Lung (tissue), 12 donors: ENCODE results near the gene GPATCH8. TPM values are rescaled to one million over a fixed set of nuclear protein-coding genes. Genes with fewer than 3 reads are reported as not detected.
A peak's percentile ranks its signal among the peaks of the same experiment; 100 is the strongest.

ENCODE experiments used
- ATAC-seq: fragments of 200-7000 bp; cut with Tn5 transposase; one replicate; pipeline ENCODE4 v1.9.1; 2020; ENCODE audit warnings: moderate number of reproducible peaks; ENCODE audit not compliant: insufficient read depth, low FRiP score
- DNase-seq, 3 donors: peaks; one replicate each; pipeline ENCODE4 v3.0.0-alpha.2; 2013 to 2017
- H3K27ac ChIP-seq, 2 donors: one replicate each; pipeline ENCODE4 v1.5.1; 2013; ENCODE audit warnings: mild to moderate bottlenecking in 2 of 2, moderate library complexity in 2 of 2, control low read depth in 1 of 2, inconsistent platforms in 1 of 2, low read depth in 1 of 2, low read length in 1 of 2
- H3K27me3 ChIP-seq, 3 donors: one replicate each; pipeline ENCODE4 v1.5.1; 2013; ENCODE audit warnings: low read length in 2 of 3; ENCODE audit not compliant: control insufficient read depth in 3 of 3, insufficient read depth in 3 of 3
- H3K36me3 ChIP-seq, 4 donors: one replicate each; pipeline ENCODE4 v1.5.1; 2013; ENCODE audit warnings: low read length in 4 of 4, mild to moderate bottlenecking in 1 of 4, moderate library complexity in 1 of 4; ENCODE audit not compliant: control insufficient read depth in 4 of 4, insufficient read depth in 4 of 4
- H3K4me1 ChIP-seq, 5 donors: one replicate each; pipeline ENCODE4 v1.5.1; 2013; ENCODE audit warnings: low read length in 5 of 5, mild to moderate bottlenecking in 2 of 5, moderate library complexity in 1 of 5; ENCODE audit not compliant: control insufficient read depth in 5 of 5, insufficient read depth in 5 of 5
- H3K4me3 ChIP-seq: one replicate; pipeline ENCODE4 v1.5.1; 2013; ENCODE audit warnings: mild to moderate bottlenecking, control low read depth, moderate library complexity
- H3K9ac ChIP-seq, 2 donors: one replicate each; pipeline ENCODE4 v1.5.1; 2013; ENCODE audit warnings: low read length in 2 of 2, control low read depth in 1 of 2; ENCODE audit not compliant: insufficient read depth in 1 of 2
- H3K9me3 ChIP-seq, 4 donors: one replicate each; pipeline ENCODE4 v1.5.1; 2013; ENCODE audit warnings: low read length in 3 of 4, mild to moderate bottlenecking in 1 of 4, moderate library complexity in 1 of 4; ENCODE audit not compliant: control insufficient read depth in 4 of 4, insufficient read depth in 3 of 4
- CTCF ChIP-seq: IDR thresholded peaks from 2 replicates; pipeline ENCODE4 v1.5.1; 2012; ENCODE audit warnings: mild to moderate bottlenecking; ENCODE audit errors: control extremely low read depth, extremely low read depth
- WGBS, 2 donors: extraction: QIAGEN DNeasy Blood & Tissue Kit; methylation state at CpG; one replicate each; pipeline ENCODE4 v1.1.7; 2013; 5-methylcytosine and 5-hydroxymethylcytosine counted together
- polyA plus RNA-seq, 2 donors: library from polyadenylated mRNA; stranded (reverse); fragments of 200-250 nt; gene quantifications; one replicate each; pipeline ENCODE4 v1.2.1, GENCODE V29; 2013
- total RNA-seq, 2 donors: library from RNA; depleted of rRNA in 1 of 2; stranded (reverse); fragments of >200 nt in 1 of 2; gene quantifications; one replicate each; pipeline ENCODE4 v1.2.1, GENCODE V29; 2014 to 2021
- donor health status: control.
- donor health status: control.
- donor health status: Bipolar disorder and iron deficiency.
- donor health status: healthy.
- donor health status: DM: yes; HTN: yes; CAD: no.

Gene GPATCH8
- total and polyA plus RNA-seq, 4 donors, result 8.9 to 62.0 (median 23.8) TPM

DNA sequence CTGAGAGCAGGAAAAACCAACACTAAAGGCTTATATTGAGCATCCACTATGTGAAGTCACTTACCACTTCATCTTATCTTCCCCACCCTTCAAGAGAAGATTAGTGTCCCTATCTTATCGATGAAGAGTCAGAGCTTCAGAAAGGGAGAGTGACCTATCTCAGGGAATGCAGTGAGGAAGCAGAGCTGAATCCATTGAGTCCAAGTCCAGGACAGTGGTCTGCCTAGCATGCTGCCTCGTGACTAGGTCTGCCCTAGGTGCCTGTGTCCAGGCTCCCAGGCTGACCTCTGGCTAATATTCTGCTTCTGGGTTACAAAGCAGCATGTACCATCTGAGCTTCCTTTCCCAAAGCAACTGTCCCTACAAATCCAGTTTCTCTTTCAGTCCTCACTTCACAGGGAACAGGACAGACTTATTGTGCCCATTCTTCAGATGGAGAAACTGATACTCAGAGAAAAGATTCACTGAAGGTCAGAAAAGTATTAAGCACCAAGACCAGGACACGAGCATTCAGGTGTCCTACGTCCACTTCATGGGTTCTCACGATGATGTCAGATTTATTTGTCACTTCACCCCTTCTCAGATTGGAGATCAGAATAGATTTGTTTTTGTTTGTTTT is 40.8 kb upstream of the GPATCH8 start:
- WGBS, 2 donors, result 68 to 74% methylated on average over 5 of the region's 5 CpGs
- Histone ChIP-seq H3K27me3 (no peaks in the 10 kb centered on the region), H3K4me1 (peaks cover 0 to 48% (median 8%) of the 10 kb centered on the region in 5 donors), H3K9me3 (peaks cover 0 to 3% (median 0%) of the 10 kb centered on the region in 4 donors), H3K9ac (peak overlapping the region in 1 of 2 donors; percentile 19), H3K36me3 (no peaks in the 10 kb centered on the region), H3K27ac (peak overlapping the region in 1 of 2 donors; percentile 65), H3K4me3 (no peak overlapping the region)
- no peak for ATAC-seq
- TF ChIP-seq CTCF, result no peak
- DNase-seq, result no peak

- Histone ChIP-seq H3K4me1 (peaks cover 0 to 43% (median 8%) of the 10 kb centered on the region in 5 donors), H3K9me3 (peaks cover 0 to 3% (median 0%) of the 10 kb centered on the region in 4 donors), H3K9ac (peak overlapping the region in 1 of 2 donors; percentile 19), H3K4me3 (no peak overlapping the region), H3K27me3 (no peaks in the 10 kb centered on the region), H3K27ac (peak overlapping the region in 1 of 2 donors; percentile 65), H3K36me3 (no peaks in the 10 kb centered on the region)
- DNase-seq, result peak; percentile 90 to 92 (median 91)
- TF ChIP-seq CTCF, result no peak
- peak; percentile 41 for ATAC-seq
- 51 to 72% methylated on average over 5 of the region's 5 CpGs for WGBS, 2 donors
These were observed 40.2 kb upstream of the GPATCH8 start for GRCh38 chr17:44543213-44543904.

DNA sequence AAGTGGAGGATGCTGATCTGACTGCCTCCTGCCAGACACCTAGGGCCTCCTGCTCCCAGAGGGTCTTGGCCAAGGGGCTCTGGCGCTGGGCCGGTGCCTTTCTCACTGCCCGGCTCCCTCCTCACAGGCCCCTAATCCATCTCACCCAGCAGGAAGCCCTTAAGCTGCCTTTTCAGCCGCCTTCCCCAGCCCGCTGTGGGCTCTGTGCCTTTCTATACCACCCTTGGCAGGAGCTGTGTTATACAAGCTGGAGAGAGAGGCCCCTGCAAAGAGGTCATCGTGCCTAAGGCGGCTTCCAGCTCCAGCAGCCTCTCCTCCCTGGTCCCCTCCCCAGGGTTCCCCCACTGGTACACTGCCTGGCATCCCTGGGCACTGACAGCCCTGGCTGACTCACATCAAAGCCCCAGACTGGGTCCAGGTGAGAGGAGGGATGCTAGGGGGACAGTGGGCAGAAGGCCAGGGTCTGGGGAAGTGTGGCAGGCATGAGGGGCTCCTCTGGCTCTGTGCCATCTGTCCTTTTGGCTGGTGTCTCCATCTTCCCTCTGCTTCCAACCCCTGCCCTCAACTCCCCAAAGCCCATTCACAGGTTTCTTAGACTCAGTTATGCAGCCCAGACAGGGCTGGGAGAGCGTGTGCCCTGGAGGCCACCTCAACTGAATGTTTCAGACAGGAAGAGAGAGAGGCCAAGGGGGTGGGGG is 38.8 kb upstream of the GPATCH8 start:
- ATAC-seq (no peak), DNase-seq (peak; percentile 48 to 63 (median 51))
- TF ChIP-seq CTCF, result no peak
- Histone ChIP-seq H3K9me3 (peaks cover 0 to 3% (median 0%) of the 10 kb centered on the region in 4 donors), H3K4me3 (no peak overlapping the region), H3K9ac (no peak overlapping the region), H3K36me3 (no peaks in the 10 kb centered on the region), H3K27ac (no peak overlapping the region), H3K4me1 (peaks cover 0 to 33% (median 8%) of the 10 kb centered on the region in 5 donors), H3K27me3 (no peaks in the 10 kb centered on the region)
- 51 to 63% methylated on average over 8 of the region's 8 CpGs for WGBS, 2 donors
